ENCODE results near the gene CD300LG.

The CD300LG gene

DNA sequence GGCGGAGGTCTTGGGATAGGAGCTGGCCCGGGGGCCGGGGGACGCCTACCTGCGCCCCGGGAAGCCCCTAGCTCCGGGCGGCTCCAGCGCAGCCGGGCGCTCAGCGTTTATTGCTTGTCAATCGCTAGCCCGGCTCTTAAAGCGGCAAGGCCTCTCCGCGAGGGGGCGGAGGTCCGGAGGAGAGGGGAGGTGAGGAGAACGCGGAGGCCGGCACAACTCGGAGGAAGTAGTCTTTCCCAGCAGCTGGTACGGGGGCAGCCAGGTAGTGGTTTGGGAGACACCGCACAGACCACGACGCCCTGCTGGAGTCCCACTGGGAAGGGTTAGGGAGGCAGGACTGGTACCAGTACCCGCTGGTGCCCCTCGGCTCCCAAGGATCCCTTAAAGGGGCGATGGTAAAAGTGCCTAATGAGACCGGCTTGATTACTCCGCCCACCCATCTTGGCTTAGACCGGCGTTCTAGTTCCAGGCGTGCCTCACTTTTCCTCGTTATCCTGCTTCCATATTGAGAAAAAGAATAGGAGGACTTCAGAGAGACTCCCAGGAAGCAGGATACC is 60.5 kb downstream of the CD300LG start, which contains the start of gene MPP2:
Gene MPP2 (minus strand): TSS at position 112 of the 557 bp plus-strand sequence. CDS start 3,076 bp downstream, outside the sequence.
- DNase-seq (ENCODE audit: low read depth), result peak; percentile 23

- DNase-seq (ENCODE audit: low read depth), result peak; percentile 24
Observed at GRCh38 chr17:43907998-43908721, 61.2 kb downstream of the CD300LG start.

- no peak for DNase-seq (ENCODE audit: low read depth)
Observed at GRCh38 chr17:43909537-43910231, 62.7 kb downstream of the CD300LG start.

GRCh38 chr17:43911904-43912303 is 64.9 kb downstream of the CD300LG start:
- no peak for DNase-seq (ENCODE audit: low read depth)

GRCh38 chr17:43912635-43913304 is 65.8 kb downstream of the CD300LG start:
- no peak for DNase-seq (ENCODE audit: low read depth)

All from stimulated activated CD8-positive, alpha-beta memory T cell treated with anti-CD3 and anti-CD28 coated beads, Interleukin-12 subunit alpha, Interleukin-12 subunit beta, amount 100 ng/mL, for 4 hours (primary cell).